IPS-18c (cell line): Measurements from ENCODE around the gene KCNQ1.

Source experiments
- H3K4me3 ChIP-seq: 2 replicates; pipeline ENCODE4 v1.7.0; 2013; ENCODE audit warnings: low read depth, mild to moderate bottlenecking, low read length, moderate library complexity; ENCODE audit not compliant: insufficient read depth
- H3K9me3 ChIP-seq: one replicate; pipeline ENCODE4 v1.6.1; 2013; ENCODE audit warnings: mild to moderate bottlenecking, low read length, moderate library complexity; ENCODE audit not compliant: control insufficient read depth, insufficient read depth

Gene KCNQ1

DNA sequence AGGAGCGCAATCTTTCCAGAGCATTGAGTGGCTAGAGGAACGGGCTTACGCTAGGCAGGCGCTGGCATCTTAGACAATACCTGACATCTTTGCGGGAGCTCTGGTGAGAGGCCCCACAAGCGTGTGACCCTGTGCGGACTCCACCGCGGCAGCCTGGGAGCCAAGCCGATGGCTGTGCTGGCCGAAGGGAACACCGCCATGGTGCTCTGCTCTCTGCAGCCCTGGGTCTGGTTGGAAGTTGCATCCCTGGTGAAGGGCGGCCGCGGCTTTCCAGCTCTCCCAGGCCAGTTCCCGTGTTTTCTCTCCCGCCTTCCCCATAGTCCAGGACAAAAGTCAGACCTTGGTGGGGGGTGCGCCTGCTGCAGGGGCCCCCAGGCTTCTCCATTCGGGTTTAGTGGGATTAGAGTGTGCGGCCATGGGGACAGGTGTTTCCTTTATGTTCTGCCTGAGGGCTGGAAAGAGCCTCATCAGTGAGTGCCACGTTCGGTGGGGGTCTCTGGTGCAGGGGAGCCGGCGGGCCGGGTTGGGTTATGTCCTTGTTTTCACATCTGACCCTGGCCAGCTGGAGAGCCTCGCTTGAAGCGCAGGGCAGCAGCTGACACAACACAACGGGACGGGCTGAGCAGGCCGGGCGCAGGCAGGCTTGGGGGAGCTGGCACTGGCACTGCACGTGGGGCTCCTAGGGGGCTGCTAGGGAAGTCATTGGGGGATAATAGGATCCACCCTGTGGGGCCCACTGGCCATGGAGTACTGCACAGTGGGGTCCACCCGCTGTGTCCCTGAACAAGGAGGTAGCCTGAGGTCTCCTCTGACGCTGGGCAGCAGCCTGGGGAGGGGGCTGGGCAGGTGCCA is 94.8 kb downstream of the KCNQ1 start:
- peaks cover 2% of the 10 kb centered on the region for H3K9me3 ChIP-seq
- H3K4me3 ChIP-seq, result no peak overlapping the region

DNA sequence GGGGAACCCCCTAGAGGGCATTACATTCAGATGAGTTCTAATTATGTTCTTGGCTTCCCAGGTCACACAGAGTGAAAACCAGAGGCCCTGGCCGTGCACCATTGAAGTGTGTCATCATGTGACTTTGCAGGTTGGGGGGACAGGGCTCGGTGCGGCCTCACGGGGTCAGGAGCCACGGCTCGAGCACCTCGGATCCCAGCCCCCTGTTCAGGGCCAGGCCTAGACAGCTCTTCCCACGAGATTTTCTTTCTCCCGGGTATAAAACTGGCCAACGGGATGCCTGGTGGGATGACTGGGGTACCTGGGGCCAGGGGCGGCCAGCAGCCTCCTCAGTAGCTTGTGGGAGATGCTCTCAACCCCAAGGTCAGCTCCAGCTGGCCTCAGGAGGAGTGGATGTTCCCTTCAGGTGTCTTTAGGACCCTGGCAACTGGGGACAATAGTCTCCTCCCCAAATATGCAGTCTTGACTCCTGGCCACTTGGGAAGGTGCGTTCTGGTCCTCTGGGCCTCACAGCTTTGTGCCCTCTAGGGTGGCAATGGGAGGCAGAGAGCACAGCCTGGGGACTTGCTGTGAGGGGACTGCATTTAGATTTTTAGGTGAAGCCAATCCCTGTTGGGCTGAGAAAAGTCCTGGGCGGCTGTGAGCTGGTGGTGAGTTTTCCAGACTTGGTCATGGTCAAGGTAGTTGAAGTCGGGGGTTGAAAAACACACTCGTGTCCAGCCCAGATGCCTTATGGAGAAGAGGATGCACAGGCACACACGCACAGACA is 95.6 kb downstream of the KCNQ1 start:
- peaks cover 2% of the 10 kb centered on the region for H3K9me3 ChIP-seq

DNA sequence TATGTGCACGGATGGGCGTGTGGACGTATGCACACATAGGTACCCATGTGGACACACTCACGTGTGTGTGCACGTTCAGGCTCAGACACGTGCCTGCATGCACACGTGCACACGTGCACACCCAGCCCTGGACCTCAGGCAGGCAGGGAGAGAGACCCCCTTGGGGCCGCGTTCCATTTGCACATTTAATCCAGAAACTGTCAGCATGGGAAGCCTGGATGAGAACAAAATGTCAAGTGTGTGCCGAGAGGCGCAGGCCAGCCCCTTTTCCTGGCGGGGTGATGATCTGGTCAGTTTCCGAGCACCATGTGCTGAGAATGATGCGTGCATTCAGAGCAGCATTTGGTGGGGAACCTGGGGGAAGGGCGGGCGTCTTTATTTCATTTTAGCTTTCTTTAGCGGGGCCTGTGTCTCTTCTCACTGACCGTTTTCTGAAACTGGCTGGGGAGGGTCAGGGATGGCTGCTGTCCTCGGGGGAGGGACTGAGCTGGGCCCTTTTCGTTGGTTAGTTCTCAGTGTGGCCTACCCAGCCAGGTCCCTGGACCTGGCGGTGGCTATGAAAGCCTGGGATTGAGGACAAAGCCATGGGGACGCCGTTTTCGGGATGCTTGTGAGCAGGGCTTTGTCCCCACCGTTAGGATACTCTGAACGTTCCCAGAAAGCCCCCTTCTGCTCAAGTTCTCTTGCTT is 96.3 kb downstream of the KCNQ1 start:
- no peak overlapping the region for H3K4me3 ChIP-seq
- H3K9me3 ChIP-seq, result peaks cover 2% of the 10 kb centered on the region

More for the DNA sequence above, 95.6 kb downstream of the KCNQ1 start:
- H3K4me3 ChIP-seq, result no peak overlapping the region

DNA sequence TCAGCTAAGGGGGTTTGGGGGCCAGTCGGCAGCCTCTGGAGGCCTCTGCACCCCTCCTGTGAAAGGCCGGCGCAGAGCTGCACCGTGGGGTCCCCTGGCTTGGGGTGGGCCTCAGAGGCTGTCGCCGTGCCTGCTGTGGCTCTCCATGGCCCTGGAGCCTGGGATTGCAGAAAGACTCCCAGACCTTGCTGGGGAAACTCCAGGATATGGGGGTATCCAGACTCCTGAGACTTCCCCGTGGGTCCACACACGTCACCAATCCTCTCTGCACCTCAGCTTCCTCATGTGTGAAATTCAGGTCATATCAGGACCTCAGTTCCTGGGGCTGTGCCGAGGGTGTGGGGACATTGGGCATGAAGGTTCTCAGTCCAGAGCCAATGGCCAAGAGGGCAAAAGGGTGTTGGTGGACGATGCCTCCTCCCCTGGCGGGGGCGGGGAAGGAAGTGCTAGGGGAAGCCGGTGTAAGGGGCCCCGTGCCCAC is 97.1 kb downstream of the KCNQ1 start:
- H3K9me3 ChIP-seq, result peaks cover 2% of the 10 kb centered on the region
- H3K4me3 ChIP-seq, result no peak overlapping the region

DNA sequence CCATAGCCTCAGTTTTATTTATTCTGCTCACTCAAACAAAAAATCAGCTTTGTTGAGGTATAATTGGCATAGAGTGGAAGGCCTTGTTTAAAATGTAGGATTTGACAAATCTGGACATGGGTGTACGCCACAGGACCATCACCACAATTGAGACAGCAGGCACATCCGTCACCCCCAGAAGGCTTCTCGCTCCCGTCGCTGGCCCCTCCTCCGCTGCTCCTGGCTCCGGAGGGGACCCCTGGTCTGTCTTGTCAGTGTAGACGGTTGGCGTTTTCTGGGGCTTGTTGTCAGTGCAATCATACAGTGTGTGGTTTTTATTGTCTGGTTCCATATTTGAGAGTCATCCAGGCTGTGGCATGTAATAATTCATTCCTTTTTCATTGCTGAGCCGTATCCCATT is 97.6 kb downstream of the KCNQ1 start:
- peaks cover 2% of the 10 kb centered on the region for H3K9me3 ChIP-seq
- no peak overlapping the region for H3K4me3 ChIP-seq

DNA sequence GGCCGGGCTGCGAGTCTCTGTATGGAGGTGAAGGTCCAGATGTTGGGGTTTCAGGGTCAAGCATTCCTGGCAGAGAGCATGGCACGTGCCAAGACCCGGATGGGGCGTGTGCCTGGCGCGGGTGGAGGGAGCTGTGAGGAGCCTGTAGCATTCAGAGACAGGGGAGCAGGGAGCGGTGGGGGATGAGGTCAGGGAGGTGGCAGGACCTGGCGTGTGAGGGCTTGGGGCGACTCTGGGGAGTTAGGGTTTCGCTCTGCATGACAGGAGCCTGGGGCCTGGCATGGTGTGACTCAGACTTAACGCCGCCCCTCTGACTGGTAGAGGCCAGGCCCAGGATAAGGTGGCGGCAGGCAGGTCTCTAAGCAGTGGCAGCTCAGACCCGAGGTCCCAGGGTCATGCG is 103.0 kb downstream of the KCNQ1 start:
- no peak overlapping the region for H3K4me3 ChIP-seq

DNA sequence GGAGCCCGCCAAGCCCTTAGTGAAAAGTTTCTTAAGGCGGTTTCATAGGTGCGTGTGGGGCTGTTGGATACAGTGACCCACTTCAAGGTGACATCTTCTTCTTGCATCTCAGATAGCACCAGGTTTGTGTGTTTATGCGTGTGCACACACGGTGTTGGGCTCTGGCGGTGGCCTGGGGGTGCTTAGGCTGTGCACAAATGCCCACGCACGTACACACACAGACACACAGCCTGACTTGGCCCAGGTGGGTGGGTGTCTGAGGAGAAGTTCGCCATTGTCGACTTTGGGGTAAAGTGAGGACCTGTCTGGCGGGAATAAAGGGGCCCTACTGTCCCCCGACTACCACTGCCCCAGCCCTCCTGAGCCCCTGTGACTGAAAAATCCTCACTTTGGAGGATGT is 103.8 kb downstream of the KCNQ1 start:
- no peak overlapping the region for H3K4me3 ChIP-seq
- no peaks in the 10 kb centered on the region for H3K9me3 ChIP-seq

More for the DNA sequence above, 103.0 kb downstream of the KCNQ1 start:
- H3K9me3 ChIP-seq, result no peaks in the 10 kb centered on the region

DNA sequence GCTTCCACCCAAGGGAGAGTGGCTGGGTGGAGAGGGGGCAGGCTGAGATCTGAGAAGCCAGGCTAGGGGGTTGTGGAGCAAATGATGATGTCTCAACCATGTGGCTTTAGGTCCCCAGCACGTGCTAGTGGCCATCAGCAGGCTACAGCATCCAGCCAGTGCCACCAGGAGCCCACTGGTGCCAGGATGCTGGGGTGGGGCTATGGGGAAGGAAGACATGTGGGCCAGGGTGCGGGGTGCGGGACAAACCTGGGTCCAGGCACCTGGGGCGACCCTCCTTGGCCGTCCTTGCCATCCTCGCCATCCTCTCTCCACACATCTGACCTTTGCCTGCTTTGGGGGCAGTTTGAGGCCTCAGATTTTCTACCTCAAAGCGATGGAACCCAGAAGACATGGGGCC is 104.3 kb downstream of the KCNQ1 start:
- H3K4me3 ChIP-seq, result no peak overlapping the region
- no peaks in the 10 kb centered on the region for H3K9me3 ChIP-seq

DNA sequence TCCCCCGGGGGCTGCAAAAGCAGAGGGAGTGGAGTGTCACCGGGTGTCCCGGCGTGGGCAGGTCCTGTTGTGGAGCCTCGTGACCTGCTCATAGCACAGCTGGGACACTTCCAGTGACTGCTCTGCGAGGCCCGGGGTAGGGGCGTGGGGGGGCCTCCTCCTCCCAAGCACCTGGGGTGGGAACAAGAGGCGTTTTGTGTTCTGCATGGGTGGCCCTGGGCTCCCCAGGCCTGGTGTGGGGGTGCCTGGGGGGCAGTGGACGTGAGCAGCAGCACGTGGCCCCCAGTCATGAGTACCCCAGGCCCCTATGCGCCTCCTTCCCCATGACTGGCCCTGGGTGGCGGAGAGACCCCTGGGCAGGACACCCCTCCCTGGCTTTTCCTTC is 104.7 kb downstream of the KCNQ1 start:
- Histone ChIP-seq H3K9me3 (no peaks in the 10 kb centered on the region), H3K4me3 (no peak overlapping the region)

DNA sequence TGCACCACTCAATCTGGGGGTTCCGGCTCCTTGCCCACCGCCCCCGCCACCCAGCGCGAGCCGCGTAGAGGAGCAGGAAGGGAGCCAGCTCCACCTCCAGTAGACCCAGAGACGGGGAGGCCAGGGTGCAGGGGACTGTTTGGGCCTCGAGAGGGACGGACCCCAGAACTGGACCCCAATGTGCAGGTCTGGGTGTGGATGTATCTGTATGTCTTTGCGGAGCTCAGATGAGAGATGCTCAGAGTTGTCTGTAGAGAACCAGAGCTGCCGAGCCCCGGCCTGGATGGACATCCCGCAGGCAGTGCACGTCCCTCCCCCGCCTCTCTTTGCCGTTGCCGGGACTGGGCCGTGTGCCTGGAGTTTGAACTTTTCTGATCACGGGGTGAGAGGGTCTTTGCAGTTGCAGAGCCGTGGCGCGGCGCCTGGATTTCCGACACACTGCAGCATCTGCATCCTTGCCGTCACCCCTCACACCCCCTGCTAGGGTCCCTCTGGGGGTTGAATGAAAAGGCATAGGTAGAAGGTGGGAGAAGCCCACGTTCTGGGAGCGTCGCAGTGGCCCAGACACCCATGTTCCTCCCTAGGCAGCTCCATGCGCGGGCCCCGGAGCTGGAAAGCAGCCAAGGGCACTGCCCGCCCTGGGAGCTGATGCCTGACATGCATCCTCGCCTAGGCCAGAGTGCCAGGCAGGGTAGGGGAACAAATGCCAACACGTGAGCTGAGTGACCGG is 105.2 kb downstream of the KCNQ1 start:
- no peaks in the 10 kb centered on the region for H3K9me3 ChIP-seq
- H3K4me3 ChIP-seq, result no peak overlapping the region

DNA sequence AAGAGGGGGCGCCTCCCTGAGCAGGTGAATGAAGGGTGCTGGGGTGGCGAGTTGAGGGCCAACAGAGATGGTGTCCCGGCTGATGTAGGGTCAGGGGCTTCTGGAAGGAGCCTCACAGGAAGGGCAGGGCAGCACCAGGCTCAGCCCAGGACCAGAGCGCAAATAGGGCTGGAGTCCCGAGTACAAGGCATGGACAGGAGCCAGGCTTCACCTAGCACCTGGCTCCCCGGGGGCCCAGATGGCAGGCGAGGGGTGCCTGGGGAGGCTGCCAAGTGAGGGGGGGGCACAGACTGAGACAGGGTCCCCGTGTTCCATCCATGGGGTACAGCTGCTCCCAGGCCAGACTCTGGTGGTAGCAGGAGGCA is 105.8 kb downstream of the KCNQ1 start:
- Histone ChIP-seq H3K4me3 (no peak overlapping the region), H3K9me3 (no peaks in the 10 kb centered on the region)

DNA sequence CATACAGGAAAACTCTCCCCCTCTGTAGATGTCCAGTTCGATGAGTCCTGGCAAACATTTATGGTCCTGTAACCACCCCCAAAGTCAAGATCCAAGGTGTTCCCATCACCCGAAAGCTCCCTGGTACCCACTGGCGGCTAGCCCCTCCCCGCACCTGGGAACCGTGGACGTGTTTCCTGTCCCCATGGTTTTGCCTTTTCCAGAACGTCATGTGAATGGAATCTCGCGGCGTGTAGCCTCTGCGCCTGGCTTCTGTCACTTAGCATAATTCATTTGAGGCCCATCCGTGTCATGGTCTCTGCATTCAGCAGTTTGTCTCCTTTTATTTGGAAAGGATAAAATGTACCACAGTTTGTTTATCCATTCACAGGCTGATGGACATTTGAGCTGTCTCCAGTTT is 106.3 kb downstream of the KCNQ1 start:
- Histone ChIP-seq H3K9me3 (no peaks in the 10 kb centered on the region), H3K4me3 (no peak overlapping the region)

DNA sequence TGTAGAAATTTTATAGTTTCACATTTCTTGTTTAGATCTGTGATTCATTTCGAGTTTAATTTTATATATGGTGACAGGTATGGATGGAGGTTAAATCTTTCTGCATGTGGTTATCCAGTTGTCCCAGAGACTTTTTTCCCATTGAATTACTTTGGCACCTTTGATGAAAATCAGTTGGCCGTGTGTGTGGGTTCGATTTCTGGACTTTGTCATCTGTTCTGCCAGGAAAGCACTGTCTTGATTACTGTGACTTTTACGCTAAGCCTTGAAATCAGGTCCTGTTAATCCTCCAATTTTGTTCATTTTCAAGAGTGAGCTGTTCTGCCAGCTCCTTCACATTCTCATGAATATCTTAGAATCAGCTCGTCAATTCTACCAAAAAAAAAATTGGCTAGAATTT is 107.4 kb downstream of the KCNQ1 start:
- H3K4me3 ChIP-seq, result no peak overlapping the region

DNA sequence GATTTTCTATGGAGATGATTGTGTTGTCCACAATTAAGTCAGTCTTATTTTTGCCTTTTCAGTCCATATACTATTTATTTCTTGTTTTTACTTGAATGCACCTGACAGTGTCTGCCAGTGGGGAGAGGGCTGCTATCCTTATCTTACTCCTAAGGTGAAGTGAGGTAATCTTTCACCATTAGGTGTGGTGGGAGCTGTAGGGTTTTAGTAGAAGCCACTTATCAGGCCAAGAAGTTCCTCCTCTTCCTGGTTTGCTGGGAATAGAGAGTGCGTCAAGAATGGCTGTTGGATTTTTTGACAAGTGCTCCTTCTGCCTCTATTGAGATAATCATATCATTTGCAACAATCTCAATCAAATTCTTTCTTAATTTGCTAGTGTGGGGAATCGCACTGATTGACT is 108.4 kb downstream of the KCNQ1 start:
- H3K9me3 ChIP-seq, result no peaks in the 10 kb centered on the region
- no peak overlapping the region for H3K4me3 ChIP-seq

More for the DNA sequence above, 107.4 kb downstream of the KCNQ1 start:
- H3K9me3 ChIP-seq, result no peaks in the 10 kb centered on the region

DNA sequence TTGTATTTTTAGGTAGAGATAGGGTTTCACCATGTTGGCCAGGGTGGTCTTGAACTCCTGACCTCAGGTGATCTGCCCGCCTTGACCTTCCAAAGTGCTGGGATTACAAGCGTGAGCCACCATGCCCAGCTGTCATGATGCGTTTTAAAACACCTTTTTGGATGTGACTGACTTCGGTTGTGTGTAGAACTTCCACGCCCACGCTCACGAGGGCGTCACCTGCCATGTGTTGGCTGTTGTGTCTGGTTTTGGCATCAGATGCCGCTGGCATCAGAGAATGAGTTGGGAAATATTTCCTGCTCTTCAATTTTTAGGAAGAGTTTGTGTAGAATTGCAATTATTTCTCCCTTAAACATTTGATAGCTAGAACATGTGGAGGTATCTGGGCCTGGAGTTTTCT is 109.1 kb downstream of the KCNQ1 start:
- no peak overlapping the region for H3K4me3 ChIP-seq
- H3K9me3 ChIP-seq, result no peaks in the 10 kb centered on the region

DNA sequence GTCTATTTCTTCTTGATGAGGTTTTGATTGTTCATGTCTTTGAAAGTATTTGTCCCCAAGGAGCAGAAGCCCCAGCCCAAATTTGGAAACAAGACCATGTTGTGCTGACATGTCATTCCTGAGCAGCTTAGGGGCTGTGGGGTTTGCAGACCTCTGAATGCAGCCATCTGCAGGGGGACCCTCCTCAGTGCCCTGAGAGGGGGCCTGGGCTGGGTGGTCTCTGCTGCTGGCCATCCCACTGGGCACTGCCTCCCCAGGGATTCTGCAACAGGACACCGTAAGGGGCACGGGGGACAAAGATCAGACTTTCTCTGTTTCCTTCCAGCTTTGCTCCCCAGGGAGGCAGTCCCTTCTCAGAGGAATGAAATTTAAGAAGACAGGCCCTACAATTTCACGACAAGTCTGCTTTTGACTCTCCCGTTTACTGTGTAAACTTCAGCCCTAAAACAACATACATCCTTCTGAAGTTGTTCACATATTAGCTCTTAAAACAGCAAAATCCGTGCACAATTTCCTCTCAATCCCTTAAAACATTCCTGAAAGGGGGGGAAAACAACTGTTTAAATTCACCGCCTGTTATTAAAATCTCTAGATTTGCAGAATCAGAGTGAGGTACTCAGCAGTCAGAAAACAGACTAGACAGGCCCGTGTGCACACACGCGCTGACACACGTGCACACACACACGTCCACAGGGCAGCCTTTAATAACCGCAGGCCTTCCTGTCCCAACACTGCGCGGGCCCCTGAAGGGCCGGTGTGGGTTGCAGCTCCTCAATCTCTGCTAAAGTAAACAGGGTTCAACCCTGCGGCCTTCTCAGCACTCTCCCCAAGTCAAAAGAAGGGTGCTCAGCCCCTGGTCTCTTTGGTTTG is 109.8 kb downstream of the KCNQ1 start:
- Histone ChIP-seq H3K9me3 (no peaks in the 10 kb centered on the region), H3K4me3 (no peak overlapping the region)
